Measurements from ENCODE around the gene PPP1R1B.

PPP1R1B gene

GRCh38 chr17:39673335-39674081, 46.8 kb downstream of the PPP1R1B start:
- TF ChIP-seq, protein P1, sequence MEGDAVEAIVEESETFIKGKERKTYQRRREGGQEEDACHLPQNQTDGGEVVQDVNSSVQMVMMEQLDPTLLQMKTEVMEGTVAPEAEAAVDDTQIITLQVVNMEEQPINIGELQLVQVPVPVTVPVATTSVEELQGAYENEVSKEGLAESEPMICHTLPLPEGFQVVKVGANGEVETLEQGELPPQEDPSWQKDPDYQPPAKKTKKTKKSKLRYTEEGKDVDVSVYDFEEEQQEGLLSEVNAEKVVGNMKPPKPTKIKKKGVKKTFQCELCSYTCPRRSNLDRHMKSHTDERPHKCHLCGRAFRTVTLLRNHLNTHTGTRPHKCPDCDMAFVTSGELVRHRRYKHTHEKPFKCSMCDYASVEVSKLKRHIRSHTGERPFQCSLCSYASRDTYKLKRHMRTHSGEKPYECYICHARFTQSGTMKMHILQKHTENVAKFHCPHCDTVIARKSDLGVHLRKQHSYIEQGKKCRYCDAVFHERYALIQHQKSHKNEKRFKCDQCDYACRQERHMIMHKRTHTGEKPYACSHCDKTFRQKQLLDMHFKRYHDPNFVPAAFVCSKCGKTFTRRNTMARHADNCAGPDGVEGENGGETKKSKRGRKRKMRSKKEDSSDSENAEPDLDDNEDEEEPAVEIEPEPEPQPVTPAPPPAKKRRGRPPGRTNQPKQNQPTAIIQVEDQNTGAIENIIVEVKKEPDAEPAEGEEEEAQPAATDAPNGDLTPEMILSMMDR (IDR thresholded peaks at IDR 0.05; ENCODE audit: insufficient read depth, missing control alignments) = no peak
- DNase-seq (ENCODE audit: insufficient read length, low spot score) (no peak), FAIRE-seq (no peak)

- TF ChIP-seq, protein P1 (IDR thresholded peaks at IDR 0.05; ENCODE audit: insufficient read depth, missing control alignments) = no peak
- no peak for FAIRE-seq
- no peak for DNase-seq (ENCODE audit: insufficient read length, low spot score)
Observed at GRCh38 chr17:39674179-39674578, 47.4 kb downstream of the PPP1R1B start.

DNA sequence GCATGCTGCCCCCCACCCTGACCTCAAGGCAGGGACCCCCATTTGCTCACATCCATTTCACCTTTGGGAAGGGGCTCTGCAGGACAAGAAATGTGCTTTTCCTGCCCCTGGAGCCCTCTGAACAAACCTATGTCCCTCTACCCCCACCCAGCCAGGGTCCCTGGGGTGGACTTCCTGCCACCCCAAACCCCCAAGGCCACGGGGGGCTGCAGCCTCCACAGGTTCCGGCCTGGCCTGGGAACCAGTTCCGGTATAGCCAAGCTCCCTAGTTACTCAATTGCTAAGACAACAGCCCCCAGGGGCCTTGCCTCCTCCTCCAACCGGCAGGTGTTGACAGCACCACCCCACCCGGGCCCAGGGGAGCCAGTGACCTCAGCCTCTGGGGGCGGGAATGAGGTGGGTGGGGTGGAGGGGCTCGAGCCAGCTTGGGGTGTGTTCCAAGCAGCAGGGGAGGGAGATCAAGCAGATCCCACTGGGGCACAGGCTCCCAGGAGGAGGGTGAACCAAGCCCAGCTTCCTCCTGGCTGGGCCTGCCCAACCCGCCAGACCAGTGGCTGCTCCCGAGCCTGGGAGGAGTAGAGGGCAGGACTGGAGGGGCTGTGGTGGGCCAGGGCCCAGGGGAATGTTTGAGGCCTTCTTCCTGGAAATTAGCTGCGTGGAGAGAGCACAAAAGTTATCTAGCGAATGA, 48.1 kb downstream of the PPP1R1B start:
- TF ChIP-seq, protein P1 (IDR thresholded peaks at IDR 0.05; ENCODE audit: insufficient read depth, missing control alignments) = no peak
- FAIRE-seq (no peak), DNase-seq (ENCODE audit: insufficient read length, low spot score) (no peak)

- no peak for FAIRE-seq
- TF ChIP-seq, protein P1 (IDR thresholded peaks at IDR 0.05; ENCODE audit: insufficient read depth, missing control alignments) = no peak
- no peak for DNase-seq (ENCODE audit: insufficient read length, low spot score)
Observed at GRCh38 chr17:39675390-39676082, 48.8 kb downstream of the PPP1R1B start.

DNA sequence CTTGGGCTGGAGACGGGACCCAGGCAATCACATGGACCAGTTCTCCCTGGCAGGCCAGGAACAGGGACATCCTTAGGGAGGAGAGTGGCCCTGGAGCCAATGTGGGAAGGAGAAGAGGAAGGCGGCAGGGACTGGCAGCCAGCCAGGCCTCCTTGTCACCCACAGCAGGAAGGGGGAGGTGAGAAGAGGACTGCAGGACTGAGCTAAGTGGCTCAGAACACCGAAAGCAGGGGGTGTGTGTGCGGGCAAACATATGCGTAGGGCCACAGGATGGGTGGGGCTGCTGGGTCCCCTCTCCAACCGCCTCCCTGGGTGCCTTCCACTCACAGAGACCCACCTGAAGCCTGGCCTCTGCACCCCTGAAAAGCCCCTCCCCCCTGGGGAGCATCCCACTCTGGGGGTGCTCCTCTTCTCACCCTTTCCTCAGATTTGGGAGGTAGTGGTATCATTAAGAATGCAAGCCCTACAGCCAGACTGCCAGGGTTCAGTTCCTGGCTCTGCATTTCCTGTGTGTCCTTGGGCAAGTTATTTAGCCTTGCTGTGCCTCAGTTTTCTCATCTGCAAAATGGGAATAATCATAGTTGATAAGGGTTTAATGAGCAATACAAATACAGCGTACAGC, 49.6 kb downstream of the PPP1R1B start:
- no peak for FAIRE-seq
- TF ChIP-seq, protein P1 (IDR thresholded peaks at IDR 0.05; ENCODE audit: insufficient read depth, missing control alignments) = no peak
- no peak for DNase-seq (ENCODE audit: insufficient read length, low spot score)

DNA sequence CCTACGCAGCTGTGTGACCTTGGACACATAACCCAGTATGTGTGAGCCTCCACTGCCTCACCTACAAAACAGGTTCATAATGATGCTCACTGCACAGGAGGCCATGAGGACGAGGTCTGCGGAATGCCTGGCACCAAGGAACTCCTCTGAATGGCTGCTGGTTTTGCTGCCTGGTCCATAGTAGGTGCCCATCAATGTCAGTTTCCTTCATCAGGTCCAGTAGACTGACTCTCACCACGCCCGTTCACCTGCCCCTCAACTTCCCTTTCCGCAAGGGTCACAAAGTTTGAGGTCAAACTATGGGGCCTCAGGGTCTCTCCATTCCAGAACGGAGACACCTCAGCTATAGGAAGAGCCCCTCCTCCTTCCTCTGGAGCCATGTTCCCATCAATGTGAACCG, 50.3 kb downstream of the PPP1R1B start:
- TF ChIP-seq, protein P1 (IDR thresholded peaks at IDR 0.05; ENCODE audit: insufficient read depth, missing control alignments) = no peak
- FAIRE-seq (no peak), DNase-seq (ENCODE audit: insufficient read length, low spot score) (no peak)

Measured in D721Med (cell line).